Fibroblast of gingiva (primary cell): ENCODE data around the gene FZR1.
"Not testable (repeated sequence)": the region's sequence is repeated elsewhere in the genome, so short reads cannot be mapped to it uniquely, and the experiment has no call there.

Experiments used
- DNase-seq: peaks from one replicate; pipeline ENCODE4 v3.0.0-alpha.2; 2011; ENCODE audit warnings: low read depth

FZR1 gene

DNA sequence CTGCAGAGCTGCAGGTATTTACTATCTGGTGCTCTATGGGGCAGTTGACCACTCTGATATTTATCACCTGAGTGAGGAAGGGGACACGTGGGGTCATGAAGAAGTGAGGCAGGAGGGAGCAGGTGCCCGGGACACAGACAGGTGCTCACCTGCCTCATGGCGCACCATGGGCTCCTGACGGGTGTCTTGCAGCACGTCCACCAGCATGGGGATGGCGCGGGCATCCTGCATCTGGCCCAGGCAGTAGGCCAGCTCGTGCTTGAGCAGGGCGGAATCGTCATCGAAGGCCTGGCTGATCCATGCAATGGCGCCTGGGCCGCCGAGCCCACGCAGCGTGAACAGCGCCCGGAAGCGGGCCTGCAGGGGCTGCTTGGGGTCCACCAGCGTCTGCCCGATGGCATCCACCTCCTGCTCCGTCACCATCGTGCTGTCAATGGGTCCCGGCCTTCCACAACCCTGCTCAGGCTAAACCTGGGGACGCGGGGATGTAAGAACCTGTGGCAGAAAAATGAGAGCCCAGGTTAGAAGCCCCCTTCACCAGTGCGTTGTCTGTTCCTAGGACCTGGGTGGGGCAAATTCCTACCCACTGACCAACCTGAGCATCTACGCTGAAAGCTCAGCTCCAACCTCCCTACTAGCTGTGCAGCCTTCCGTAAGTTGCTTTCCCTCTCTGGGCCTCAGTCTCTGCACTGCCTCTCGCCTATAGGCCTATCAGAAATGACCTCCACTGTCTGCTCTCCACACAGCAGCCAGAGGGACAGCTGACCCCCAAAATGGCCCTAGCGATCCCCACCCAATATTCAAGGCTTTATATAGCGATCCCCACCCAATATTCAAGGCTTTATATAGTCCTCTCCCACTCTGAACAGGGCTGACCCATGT, 9.5 kb upstream of the FZR1 start:
- DNase-seq: no peak

- no peak for DNase-seq
Observed at GRCh38 chr19:3497757-3498520, 8.2 kb upstream of the FZR1 start.

DNA sequence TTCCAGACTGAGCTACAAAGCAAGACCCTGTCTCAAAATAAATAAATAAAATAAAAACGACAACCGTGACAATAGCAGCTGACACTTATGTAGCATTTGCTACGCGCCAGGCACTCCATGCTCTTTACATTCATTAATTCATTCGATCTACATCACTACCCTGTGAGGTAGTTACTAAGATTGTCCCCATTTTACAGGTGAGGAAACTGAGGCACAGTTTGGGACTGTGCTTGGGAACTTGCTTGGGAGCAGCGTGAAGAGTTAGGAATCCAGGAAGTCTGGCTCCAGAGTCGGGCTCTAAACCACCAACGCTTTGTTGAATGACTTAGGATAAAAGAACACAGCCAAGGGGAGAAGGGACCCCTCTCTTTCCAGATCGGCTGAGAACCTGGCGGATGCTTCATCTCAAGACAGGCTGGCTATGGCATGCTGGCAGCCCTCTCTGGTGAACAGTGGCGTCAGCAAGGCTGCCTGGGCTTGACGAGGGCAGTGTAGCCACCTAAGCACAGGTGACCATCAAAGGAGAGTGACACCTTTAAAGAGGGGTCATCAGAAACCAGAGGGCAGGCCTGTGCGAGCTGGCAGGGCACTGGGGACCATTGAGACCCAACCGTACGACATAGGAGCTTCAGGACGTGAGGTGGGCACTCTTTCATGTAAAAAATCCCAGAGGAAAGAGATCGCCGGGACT, 6.2 kb upstream of the FZR1 start:
- no peak for DNase-seq

GRCh38 chr19:3500429-3501101, 5.5 kb upstream of the FZR1 start, which contains the start of gene DOHH:
Gene DOHH (minus strand): TSS chr19:3500674. CDS start chr19:3496814, 3,860 bp downstream.
- DNase-seq: peak; percentile 94

DNA sequence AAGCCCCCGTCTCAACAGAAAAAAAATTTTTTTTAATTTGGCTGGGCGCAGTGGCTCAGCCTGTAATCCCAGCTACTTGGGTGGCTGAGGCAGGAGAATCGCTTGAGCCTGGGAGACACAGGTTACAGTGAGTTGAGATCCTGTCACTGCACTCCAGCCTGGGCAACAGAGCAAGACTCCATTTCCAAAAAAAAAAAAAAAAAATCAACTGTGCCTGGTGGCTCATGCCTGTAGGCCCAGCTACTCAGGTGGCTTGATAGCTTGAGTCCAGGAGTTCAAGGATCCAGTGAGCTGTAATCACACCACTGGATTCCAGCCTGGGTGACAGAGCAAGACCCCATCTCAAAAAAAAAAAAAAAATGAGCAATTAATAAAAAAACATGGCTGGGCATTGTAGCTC, 4.3 kb upstream of the FZR1 start:
- DNase-seq: no peak

DNA sequence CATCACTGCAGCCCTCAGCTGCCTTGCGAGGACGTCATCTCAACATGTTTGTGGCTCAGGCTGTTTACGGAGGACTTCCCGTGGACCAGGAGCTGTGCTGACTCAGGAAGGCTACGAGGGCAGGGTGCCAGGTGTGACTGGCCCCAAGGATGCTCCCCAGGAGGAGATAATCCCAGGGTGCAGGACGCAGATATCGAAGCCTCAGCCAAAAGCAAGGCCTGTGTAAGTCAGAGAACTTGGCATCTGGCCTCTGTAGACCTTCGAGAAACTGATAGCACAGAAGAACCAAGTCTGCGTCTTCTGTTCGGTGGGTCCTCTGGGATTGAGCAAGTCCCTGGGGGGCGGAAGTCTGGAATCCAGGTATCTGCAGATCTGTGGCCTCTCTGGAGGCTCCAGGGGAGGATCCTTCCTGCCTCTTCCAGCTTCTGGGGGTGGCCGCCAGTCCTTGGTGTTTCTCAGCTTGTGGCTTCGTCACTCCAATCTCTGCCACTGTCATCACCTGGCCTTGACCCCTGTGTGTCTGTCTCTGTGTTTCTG, 3.0 kb upstream of the FZR1 start:
- DNase-seq: no peak

DNA sequence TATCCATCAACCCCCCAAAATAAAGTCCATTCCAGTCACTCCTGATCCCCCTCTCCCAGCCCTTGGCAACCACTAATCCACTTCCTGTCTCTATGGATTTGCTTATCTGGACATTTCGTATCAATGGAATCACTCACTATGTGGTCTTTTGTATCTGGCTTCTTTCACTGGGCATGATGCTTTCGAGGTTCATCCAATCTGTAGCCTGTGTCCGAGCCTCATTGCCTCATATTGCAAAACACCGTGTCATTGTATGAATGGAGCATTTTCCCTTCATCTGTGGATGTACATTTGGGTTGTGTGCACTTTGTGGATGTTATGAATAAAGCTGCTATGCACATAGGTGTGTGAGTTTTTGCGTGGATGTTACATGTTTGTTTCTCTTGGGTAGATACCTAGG, 1.4 kb upstream of the FZR1 start:
- no peak for DNase-seq

DNA sequence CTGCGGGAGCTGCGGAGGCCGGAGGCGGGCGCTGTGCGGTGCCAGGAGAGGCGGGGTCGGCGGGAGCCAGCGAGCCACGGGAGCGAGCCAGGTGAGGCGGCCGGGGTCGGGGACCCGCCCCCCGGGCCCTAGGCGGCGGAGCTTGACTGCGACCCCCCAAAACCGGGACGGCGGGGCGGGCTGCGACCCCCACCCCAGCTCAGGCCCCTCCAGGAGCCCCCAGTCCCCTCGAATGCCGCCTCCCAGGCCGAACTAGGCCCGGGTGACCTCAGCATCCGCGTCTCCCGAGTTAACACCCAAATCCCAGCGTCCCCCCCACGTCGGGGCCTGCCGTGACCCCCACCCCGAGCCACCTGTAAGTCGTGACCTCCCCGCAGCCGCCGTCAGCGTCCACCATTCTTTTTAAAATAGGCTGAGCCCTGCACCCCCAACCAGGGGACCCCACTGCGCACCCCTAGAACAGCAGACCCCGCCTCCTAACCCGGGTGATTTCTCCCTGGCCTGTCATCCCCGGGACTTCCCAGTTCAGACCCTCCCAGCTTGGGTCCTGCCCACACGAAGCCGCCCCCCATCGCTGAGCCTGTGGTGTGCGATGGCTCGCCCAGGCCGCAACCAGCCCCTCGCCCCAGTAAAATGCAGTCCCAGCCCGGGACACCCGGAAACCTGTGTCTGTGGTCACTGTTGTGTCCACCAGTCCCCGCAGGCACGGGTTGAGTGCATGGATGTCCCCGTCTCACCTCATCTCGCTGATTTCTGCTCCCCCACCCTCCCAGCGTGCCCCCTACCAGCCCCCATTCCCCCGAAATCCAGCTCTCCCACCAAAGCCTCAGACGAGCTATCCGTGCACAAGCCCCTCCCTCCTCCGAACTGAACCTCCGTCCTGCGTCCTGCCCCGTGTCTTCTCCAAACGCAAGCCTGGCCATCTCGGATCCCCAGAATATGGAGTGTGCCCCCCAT, 551 bp downstream of the FZR1 start:
- DNase-seq: no peak

DNA sequence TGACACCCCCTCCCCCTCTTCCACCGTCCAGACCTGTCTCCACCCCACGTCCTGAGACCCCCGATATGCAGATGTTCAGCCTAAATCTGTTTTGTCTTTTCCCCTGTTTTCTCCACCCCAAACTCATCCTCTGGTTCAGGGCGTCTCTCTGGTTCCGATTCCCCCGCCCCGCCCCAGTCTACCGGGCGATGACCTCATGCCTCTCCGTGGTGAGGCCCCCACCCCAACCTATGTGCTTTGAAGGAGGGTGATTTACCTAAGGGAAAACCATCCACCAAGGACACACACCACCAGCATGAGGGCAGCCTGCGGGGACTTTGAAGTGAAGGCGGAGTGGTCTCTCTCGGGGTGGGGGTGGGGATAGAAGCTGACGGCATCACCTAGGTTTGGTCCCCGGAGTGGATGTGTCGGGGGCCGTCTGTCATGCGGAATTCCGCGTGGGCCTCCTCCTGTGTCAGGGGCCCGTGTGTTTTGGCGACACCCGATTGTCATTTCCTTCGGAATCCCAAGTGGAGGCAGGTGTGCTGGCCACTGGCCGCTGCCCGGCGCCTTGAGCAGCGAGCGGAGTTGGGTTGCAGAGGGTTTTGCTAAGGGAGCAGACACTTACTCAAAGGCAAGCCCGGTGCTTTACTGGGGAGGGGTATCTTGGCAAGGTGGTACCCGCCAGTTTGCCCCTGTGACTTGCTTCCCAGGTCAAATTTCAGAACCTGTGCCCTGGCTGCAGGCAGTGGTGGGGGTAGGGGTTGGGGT, 1.4 kb downstream of the FZR1 start:
- no peak for DNase-seq

DNA sequence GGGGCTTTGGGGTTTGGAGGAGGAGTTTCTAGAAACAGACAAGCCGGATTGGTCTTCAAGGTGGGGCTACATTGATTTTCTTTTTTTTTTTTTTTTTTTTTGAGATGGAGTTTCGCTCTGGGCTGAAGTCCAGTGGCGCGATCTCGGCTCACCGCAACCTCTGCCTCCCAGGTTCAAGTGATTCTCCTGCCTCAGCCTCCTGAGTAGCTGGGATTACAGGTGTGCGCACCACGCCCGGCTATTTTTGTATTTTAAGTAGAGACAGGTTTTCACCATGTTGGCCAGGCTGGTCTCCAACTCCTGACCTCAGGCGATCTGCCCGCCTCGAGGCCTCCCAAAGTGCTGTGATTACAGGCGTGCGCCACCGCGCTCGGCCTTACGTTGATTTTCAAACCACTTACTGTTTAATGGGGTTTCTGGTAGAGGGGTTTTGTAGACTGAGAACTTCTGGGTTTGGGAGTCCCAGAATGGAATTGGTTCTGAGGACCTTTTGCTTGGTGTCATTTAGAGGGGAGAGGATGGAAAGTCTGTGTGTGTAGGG, 2.1 kb downstream of the FZR1 start:
- DNase-seq: not testable (repeated sequence)

DNA sequence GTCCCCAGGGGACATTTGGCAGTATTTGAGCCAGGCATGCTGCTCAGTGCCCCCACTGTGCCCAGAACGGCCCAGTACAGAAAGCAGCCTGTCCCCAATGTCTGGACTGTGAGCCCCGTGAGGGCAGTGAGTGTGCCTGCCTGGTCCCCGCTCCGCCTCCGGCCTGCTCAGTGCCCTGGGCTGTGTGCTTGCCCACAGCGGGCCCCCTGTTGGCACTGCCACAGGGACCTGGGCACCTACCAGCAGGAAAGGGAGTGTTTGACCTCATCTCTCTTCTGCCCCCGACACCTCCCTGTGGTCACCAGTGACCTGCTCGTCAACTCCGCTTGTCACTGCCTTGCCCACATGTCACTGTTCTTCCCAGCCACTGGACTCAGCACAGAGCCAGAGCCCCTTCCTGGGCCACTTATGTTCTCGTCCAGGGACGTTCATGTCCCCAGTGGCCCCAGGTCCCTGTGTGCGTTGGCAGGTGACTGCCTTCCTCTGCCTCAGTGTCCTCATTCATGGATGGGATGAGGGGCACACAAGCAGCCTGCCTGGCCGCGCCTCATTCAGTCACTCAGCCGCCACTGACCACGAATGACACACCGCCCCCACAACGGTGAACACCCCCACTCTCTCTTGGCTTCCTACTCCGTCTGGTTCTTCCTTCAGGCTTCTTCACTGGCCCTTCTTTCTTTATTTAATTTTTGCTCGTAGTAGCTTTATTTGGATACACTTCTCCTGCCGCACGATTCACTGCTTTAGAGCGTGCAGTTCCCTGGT, 2.8 kb downstream of the FZR1 start:
- no peak for DNase-seq

DNA sequence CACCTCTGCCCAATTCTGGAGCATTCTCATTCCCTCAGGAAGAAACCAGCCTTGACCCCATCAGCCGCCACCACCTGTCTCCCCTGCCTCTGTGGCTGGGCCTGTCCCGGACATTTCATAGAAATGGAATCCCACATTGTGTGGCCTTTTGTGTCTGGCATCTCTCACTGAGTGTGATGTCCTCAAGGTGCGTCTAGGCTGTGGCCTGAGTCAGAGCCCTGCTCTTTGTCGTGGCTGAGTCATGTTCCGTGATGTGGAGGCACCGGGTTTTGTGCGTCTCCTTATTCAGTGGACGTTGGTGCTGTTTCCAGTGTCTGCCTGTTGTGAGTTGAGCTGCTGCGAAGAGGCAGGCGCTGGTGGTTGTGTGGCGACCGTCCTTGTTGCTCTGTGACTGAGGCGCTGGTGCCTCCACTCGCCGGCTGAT, 3.5 kb downstream of the FZR1 start:
- no peak for DNase-seq

DNA sequence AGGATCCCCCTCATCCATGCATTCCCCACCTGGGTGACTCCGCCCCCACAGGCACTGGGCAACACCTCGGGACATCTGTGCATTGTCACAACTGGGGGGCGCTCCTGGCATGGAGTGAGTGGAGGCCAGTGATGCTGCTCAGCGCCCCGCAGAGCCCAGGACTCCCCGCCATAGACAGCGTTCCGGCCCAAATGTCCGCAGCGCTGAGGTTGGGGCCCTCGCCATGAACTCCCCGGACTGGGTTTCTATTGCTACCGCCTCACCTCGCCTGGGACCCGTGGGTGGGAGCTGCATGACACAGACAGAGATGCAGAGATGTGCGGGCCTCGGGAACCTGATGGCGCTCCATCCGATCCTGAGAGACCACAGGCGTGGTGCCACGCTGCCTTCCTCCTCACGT, 4.6 kb downstream of the FZR1 start:
- no peak for DNase-seq

GRCh38 chr19:3511506-3512251, 5.6 kb downstream of the FZR1 start:
- DNase-seq: no peak

DNA sequence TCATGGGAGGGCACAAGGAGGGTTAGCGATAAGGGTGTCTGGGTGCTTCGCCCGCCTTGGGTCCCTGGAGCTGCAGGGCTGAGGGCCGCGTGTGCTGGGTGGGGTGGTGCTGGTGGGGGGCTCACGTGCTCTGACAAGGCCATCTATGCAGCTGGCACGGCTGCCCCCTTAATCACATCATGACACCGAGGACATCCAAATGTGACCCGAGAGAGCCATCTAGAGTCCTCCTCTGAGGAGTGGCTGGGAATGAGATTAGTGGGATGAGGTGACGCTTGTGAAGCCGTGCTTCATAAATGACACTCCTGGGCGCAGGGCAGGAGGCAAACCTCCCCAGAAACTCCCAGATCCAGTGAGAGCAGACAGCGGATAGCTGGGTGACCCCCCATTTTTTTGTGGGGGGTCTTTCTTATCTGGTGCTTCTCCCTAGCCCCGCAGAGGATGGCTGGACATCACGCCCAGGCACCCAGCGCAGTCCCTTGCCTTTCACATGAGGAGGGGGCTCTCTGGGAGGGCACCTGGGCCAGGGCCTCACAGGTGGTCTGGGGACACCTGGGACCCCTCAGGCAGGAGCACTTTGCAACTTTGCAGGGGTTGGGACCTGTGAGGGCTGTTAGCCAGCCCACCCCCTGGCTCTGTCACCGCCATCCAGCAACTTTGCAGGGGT, 6.6 kb downstream of the FZR1 start:
- DNase-seq: no peak

GRCh38 chr19:3513229-3514140, 7.4 kb downstream of the FZR1 start:
- no peak for DNase-seq
